RPMI7951 (cell line): Measurements from ENCODE around the gene COX17. TPM values are rescaled to one million over a fixed set of nuclear protein-coding genes. Genes with fewer than 3 reads are reported as not detected.
"Not testable (repeated sequence)": the region's sequence is repeated elsewhere in the genome, so short reads cannot be mapped to it uniquely, and the experiment has no call there.

Experiments
- DNase-seq: peaks from one replicate; pipeline ENCODE4 v3.0.0-alpha.2; 2012; ENCODE audit warnings: low read depth
- total RNA-seq: library from RNA; depleted of rRNA; stranded (reverse); fragments of >200 nt; shearing (Covaris generic); gene quantifications from 2 replicates; pipeline ENCODE4 v1.2.3, GENCODE V29; 2014; rRNA removed

The COX17 gene
- total RNA-seq, result 81.9 and 86.8 TPM in 2 replicates

- DNase-seq, result peak; percentile 95
Observed at GRCh38 chr3:119676771-119677640, at the start of gene COX17. Gene COX17, minus strand, starts transcription at chr3:119677406. Its CDS starts 96 bp downstream, at chr3:119677310.

GRCh38 chr3:119726909-119727308 lies 49.7 kb upstream of the COX17 start:
- no peak for DNase-seq

- DNase-seq, result no peak
Observed at GRCh38 chr3:119723022-119723421, 45.8 kb upstream of the COX17 start.

- no peak for DNase-seq
Observed at GRCh38 chr3:119717520-119717919, 40.3 kb upstream of the COX17 start.

- no peak for DNase-seq
Observed at GRCh38 chr3:119716998-119717397, 39.8 kb upstream of the COX17 start.

- no peak for DNase-seq
Observed at GRCh38 chr3:119715105-119715504, 37.9 kb upstream of the COX17 start.

- no peak for DNase-seq
Observed at GRCh38 chr3:119703820-119704531, 26.8 kb upstream of the COX17 start.

GRCh38 chr3:119702530-119703527 lies 25.6 kb upstream of the COX17 start, which contains the start of gene CFAP91:
Gene CFAP91, plus strand, starts transcription at chr3:119703022. Its CDS starts 77 bp downstream, at chr3:119703099.
- peak; percentile 91 for DNase-seq

GRCh38 chr3:119700920-119701734 lies 23.9 kb upstream of the COX17 start:
- DNase-seq, result no peak

- peak; percentile 59 for DNase-seq
Observed at GRCh38 chr3:119700269-119700919, 23.2 kb upstream of the COX17 start.

GRCh38 chr3:119697394-119697793 lies 20.2 kb upstream of the COX17 start:
- no peak for DNase-seq

- DNase-seq, result peak; percentile 21
Observed at GRCh38 chr3:119695480-119695879, 18.3 kb upstream of the COX17 start.

GRCh38 chr3:119690043-119690656 lies 12.9 kb upstream of the COX17 start:
- peak; percentile 50 for DNase-seq

- no peak for DNase-seq
Observed at GRCh38 chr3:119683421-119683820, 6.2 kb upstream of the COX17 start.

GRCh38 chr3:119681279-119681678 lies 4.1 kb upstream of the COX17 start:
- peak; percentile 46 for DNase-seq

GRCh38 chr3:119679874-119680273 lies 2.7 kb upstream of the COX17 start:
- DNase-seq, result no peak

- not testable (repeated sequence) for DNase-seq
Observed at GRCh38 chr3:119678209-119678608, 1.0 kb upstream of the COX17 start.

GRCh38 chr3:119677641-119677934 lies 382 bp upstream of the COX17 start:
- DNase-seq, result no peak

- DNase-seq, result no peak
Observed at GRCh38 chr3:119676020-119676419, 1.2 kb downstream of the COX17 start.
